DMS114 treated with DMSO at 0.1 percent for 48 hours (cell line): Measurements from ENCODE around the gene MAP4K4.
"Not testable (repeated sequence)": the region's sequence is repeated elsewhere in the genome, so short reads cannot be mapped to it uniquely, and the experiment has no call there.

ENCODE experiments used
- DNase-seq: peaks from one replicate; lab custom pipeline; 2025; ENCODE audit not compliant: unreplicated experiment; lab: John Stamatoyannopoulos, UW

MAP4K4 gene

GRCh38 chr2:101766337-101766736, 68.8 kb downstream of the MAP4K4 start:
- DNase-seq = no peak

GRCh38 chr2:101766871-101767739, 69.6 kb downstream of the MAP4K4 start:
- no peak for DNase-seq

GRCh38 chr2:101768556-101769220, 71.2 kb downstream of the MAP4K4 start:
- no peak for DNase-seq

DNA sequence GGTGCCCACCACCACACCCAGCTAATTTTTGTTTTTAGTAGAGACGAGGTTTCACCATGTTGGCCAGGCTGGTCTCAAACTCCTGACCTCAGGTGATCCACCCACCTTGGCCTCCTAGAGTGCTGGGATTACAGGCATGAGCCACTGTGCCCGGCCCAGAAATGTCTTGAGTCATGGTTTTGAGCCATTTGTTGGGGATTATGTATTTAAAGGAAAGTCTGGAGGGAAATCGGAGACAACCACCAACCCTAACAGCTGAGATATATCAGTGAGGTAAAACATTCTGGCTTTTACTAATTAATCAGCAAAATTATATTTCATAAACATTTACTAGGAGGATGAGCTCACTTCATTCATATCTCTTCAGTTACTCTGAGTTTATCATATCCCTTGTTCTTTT, 72.2 kb downstream of the MAP4K4 start:
- DNase-seq = not testable (repeated sequence)

DNA sequence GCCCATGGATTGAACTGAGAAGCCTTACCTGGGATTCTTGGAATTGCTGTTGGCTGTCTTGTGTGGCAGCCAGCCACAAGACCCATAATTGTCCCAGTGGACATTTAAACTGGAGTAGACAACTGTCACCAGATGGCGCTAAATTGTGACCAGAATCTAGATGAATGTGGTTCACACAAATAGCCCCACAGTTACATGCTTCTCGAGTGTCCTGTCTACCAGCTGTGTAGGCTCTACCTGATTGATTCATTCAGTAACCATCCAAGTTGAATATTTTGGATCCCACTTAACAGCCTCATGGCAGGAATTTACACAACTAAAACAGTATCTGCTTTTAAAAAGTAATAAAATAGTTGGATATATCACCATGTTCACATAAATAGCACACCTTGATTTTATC, 73.2 kb downstream of the MAP4K4 start:
- no peak for DNase-seq

GRCh38 chr2:101771227-101771902, 73.9 kb downstream of the MAP4K4 start:
- no peak for DNase-seq

DNA sequence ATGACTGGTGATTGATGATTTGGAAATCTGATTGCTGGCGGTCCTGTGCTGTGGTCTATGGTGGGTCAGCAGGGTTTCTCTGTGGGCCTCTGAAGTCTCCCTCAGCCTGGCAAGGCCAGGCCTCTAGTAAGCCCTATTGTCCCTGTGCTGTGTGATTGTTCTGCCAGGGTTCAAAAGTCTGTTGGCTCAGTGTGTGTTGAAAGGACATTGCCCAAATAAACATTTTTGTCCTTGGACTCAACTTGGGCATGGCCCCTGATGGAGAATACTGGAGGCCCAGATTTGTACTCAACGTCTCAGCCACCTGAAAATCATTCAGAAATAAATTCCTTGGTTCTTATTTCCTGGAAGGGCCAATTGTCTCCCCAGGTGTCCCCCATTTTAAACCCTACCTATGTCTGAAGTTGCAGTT, 74.4 kb downstream of the MAP4K4 start:
- no peak for DNase-seq

DNA sequence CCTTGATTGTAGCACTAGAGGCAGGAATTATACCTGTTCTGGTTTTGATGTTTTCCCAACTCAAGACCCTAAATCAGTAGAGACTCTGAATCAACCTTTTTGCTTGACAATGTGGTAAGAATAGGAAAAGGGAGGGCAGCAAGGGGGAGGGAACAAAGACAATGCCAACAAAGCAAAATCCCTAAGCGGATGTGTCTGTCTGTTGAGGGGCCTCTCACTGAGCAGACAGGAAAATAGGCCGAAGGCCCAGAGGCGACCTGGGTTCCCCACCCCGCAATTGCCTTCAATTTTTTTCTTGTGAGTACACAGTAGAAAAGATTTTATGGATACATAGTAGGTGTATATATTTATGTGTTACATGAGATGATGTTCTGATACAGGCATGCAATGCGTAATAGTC, 75.6 kb downstream of the MAP4K4 start:
- DNase-seq = no peak

- not testable (repeated sequence) for DNase-seq
Observed at GRCh38 chr2:101773961-101774360, 76.5 kb downstream of the MAP4K4 start.

GRCh38 chr2:101775092-101775491, 77.6 kb downstream of the MAP4K4 start:
- DNase-seq = no peak

- DNase-seq = no peak
Observed at GRCh38 chr2:101775636-101776035, 78.1 kb downstream of the MAP4K4 start.

GRCh38 chr2:101776172-101777043, 78.9 kb downstream of the MAP4K4 start:
- DNase-seq = no peak

GRCh38 chr2:101777337-101777736, 79.8 kb downstream of the MAP4K4 start:
- DNase-seq = no peak

DNA sequence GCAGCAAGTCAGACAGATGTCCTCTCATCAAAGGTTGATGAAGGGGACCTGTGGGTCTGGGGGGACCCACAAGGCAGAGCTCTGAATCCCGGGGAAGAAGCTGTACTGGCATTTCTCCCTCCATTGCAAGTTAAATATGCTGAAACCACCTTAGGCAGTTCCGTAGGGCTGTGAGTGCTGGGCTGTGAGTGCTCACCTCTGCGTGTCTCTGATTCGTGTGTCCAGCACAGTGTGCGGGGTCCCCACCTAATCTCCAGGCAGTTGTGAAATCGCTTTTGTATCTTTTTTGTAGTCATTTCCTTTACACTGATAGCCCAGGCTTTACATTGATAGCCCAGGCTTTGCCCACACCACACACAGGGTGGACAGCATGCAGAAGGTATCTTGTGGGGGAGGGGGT, 80.6 kb downstream of the MAP4K4 start:
- no peak for DNase-seq

DNA sequence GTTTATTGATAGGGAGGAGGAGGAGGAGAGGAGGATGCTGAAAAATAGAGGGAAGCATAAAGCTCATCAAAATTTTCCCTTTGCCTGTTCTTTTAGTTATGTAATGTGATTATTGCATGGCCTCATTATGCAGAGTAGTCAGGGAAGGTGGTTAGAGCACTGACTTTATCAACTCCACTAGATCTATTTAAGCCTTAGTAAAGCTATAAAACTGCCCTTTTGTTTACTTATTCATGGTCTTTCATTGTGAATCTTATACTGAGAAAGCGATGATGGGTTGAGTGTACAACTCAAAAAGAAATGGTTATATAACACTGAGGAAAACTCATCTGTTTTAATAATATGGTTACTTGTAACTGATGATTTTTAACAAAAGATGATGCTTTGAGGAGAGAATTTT, 81.7 kb downstream of the MAP4K4 start:
- DNase-seq = no peak

DNA sequence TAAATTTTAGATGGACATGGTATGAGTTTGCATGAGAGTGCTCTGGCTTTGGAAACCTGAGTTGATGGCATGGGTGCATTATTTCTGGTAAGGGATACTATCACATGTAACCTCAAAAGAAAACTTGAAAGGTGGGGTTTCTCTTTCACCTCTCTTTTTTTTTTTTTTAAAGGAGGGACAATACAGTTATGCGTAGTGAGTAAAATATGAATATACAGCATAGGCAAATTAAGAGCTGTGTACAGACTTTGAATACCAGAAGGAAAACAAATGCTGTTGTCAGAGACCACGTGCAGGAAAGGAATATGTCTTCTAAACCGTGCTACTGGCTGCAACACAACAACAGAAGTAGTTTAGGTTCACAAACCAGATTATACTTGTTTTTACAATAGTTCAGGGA, 82.1 kb downstream of the MAP4K4 start:
- no peak for DNase-seq

GRCh38 chr2:101781326-101781725, 83.8 kb downstream of the MAP4K4 start:
- DNase-seq = no peak

- DNase-seq = no peak
Observed at GRCh38 chr2:101781791-101782426, 84.4 kb downstream of the MAP4K4 start.

DNA sequence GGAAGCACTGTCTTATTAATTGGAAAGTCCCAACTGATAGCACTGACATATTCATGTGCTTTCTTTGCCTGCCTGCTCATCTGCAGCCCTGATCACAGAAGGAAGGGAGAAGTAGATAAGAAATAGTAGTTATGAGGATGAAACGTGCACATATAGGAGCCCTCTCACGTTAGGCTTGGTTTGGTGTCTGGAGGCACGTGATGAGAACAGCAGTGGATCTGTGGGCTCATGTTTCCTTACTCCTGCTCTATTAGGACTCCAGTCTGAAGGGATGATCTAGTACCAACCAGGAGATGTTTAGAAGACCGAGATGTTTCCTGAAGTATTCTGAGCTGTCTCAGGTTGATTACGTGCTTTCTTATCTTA, 84.9 kb downstream of the MAP4K4 start:
- DNase-seq = no peak

DNA sequence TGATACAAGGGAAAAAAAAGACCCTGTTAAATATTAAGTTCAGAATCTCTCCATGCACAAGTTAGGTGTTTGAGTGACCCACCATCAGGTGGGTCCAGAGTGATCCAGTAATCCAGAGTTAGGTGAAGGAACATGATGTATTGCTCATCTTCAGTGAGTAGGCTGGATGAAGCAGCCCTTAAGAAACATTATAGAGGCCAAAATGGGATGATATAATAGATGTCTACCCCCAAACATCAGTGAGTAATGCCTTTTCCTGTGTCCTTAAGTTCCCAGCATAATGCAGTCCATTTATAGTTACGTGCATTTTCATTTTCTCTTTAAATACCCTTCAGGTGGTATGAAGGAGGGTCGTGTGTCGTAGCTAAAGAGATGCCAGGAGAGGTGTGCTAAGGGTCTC, 89.6 kb downstream of the MAP4K4 start:
- DNase-seq = no peak

- DNase-seq = no peak
Observed at GRCh38 chr2:101788565-101788964, 91.1 kb downstream of the MAP4K4 start.
